GM12892 (cell line): Measurements from ENCODE around the gene ADAM8.
A peak's percentile ranks its signal among the peaks of the same experiment; 100 is the strongest.

Experiments used
- DNase-seq: peaks from one replicate; pipeline ENCODE4 v3.0.0; 2011; ENCODE audit not compliant: insufficient read length
- FAIRE-seq: peaks from 2 replicates; lab custom pipeline; 2011; peaks lifted over from hg19 to GRCh38; lab: Jason Lieb, UNC
- POLR2A ChIP-seq: IDR thresholded peaks from 2 replicates; pipeline ENCODE4 v1.6.1; 2011; ENCODE audit warnings: low read depth, low read length, control low read depth
- POLR2AphosphoS5 ChIP-seq: IDR thresholded peaks from 2 replicates; pipeline ENCODE4 v1.6.1; 2011; ENCODE audit warnings: low read depth, low read length, control low read depth
- TAF1 ChIP-seq: IDR thresholded peaks from 2 replicates; pipeline ENCODE4 v1.6.1; 2011; ENCODE audit warnings: low read depth, mild to moderate bottlenecking, control low read depth, low read length, borderline replicate concordance

The ADAM8 gene

DNA sequence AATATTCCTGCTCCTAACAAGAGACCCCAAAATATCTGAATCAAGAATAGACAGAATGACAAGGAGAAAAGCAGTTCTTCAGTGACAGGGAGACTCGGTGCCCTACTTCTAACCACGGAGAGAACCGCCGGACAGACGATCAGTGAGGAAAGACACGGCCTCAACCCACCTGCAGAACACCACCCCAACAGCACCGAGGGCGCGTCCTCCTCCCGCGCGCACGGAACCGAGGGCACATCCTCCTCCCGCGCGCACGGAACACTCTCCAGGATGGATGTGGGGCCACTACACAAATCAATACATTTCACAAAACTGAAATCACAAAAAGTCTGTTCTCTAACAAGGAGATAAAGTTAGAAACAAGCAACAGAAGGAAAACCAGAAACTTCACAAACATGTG, 9.7 kb upstream of the ADAM8 start:
- TF ChIP-seq POLR2AphosphoS5 (no peak), POLR2A (no peak), TAF1 (no peak)
- no peak for DNase-seq
- no peak for FAIRE-seq

DNA sequence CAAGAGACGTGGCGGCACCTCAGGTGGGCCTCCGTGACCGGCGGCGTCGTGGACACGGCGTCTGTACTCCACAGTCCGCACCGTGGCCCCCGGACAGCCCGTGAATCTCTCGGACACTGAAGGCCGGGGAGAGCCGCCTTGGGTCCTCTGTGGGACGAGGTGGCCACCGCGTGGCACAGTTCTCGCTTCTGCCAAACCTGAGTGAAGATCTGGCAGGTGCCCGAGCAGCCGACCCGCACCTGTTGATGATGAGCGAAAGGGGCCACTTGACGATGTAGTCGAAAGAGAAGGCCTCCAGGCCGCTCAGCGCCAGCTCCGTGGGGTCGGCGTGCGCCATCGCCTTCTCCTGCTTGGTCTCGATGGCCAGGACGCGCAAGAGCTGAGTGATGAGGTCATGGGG, 8.5 kb upstream of the ADAM8 start:
- TF ChIP-seq POLR2AphosphoS5: no peak
- FAIRE-seq (no peak), DNase-seq (no peak)

DNA sequence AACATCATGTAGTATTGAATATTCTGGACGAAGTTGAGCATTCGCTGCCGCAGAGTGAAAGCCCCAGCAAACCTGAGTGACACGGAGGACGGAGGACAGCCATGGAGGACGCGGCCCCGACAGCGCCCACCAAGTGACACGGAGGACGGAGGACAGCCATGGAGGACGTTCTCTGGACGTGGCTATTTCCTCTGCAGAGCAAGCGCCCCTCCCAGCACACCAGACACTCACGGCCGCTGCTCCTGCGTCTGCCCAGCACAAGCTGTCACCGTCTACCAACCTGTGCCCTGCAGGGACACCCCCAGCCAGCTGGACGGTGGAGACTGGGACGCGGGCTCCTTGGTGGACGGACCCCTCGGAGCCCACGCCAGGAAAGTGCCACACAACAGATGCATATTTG, 7.3 kb upstream of the ADAM8 start:
- DNase-seq: no peak
- no peak for FAIRE-seq
- TF ChIP-seq TAF1 (no peak), POLR2A (no peak), POLR2AphosphoS5 (no peak)

DNA sequence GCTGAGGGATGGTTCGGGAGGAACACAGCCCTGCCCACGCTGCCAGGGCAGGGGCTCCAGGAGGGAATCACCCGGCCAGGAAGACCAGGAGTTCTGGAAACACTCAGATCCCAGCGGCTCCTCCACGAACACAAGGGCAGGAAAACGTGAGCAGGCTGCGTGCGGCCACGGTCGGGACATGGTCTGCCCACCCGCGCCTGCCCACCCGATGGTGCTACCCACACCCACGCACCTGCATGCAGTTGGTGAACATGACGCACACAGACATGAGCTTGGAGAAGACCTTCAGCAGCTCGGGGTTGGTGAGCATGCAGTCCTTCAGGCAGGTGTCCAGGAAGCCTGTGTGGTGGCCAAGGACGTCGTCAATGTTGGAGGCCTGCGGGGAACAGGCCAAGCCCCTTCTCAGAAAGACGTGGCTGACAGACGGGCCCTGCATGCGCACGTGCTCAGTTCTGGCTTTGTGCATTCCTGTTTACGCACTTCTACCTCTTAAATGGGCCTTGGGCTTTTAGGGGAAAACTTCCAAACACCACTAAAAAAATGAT, 6.2 kb upstream of the ADAM8 start:
- TF ChIP-seq TAF1 (no peak), POLR2AphosphoS5 (no peak), POLR2A (no peak)
- no peak for DNase-seq
- no peak for FAIRE-seq

DNA sequence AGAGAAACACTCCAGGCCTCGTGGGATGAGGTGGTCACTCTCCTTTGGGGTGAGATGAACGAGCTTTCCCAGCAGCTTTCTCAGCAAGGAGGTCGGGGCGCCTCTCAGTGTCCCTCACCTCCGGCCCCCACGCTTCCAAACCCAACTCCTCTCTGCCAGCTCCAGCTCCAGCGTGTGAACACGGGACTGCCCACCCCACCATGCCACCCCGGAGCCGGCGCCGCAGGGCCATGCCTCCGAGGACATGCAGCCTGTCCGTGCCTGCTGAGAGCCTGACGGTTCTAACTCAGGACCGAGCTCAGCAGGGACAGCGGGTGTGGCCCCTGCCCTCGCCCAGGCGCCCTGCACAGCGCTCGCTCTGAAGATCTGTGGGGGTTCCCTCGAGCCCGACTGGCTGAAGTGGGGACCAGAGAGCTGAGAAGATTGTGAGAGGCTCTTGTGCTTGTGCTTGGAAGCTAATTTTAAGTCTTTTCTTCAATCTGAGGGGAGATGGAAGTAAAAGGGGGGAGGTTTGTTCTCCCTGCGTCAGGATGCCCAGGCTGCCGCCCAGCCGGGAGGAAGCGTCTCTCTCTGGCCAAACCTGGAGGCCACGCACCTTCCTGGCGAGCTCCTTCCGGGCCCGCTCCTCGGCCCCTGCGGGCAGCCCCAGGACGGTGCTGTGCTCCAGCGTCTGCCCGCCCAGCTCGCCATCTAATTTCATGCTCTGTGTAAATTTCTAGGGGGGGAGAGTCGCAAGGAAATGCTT, 5.1 kb upstream of the ADAM8 start:
- no peak for DNase-seq
- FAIRE-seq: no peak

DNA sequence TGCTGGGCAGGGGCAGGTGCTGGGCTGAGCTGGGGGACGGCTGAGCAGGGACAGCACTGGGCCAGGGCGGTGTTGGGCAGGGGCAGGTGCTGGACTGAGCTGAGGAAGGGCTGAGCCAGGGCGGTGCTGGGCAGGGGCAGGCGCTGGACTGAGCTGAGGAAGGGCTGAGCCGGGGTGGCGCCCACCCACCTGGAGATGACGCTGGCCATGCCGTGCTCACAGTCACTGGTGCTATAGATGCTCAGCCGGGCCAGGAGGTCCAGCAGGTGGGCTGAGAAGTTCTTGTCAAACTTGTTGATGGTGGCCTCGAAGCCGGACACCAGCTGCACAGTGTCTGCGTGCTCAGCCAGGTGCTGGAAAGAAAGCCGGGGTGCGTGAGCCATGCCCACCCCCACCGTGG, 4.4 kb upstream of the ADAM8 start:
- FAIRE-seq: no peak
- no peak for DNase-seq
- TF ChIP-seq TAF1 (no peak), POLR2AphosphoS5 (no peak), POLR2A (no peak)

More for the DNA sequence above, 5.1 kb upstream of the ADAM8 start:
- TF ChIP-seq POLR2AphosphoS5: no peak
- TF ChIP-seq POLR2A: no peak
- TF ChIP-seq TAF1: no peak

DNA sequence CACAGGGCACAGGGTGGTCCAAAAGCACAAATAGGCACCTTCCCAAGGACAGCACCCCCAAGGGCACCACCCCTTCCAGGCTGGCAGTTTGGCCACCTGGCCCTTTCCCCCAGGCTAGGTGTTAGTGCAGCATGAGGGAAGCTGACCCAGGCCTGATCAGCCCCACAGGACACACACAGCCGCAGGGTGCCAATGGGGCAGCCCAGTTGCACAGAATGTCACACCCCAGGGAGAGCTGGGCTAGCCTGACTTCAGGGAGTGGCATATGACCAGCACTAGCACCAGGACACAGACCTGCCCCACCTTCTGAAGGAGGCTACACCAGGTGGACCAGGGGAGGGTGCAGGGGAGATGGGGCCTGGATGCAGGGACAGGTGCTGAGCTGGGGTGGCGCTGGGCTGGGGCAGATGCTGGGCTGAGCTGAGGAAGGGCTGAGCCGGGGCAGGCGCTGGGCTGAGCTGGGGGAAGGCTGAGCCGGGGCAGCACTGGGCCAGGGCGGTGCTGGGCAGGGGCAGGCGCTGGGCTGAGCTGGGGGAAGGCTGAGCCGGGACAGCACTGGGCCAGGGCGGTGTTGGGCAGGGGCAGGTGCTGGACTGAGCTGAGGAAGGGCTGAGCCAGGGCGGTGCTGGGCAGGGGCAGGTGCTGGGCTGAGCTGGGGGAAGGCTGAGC, 3.9 kb upstream of the ADAM8 start:
- DNase-seq: no peak
- FAIRE-seq: no peak

DNA sequence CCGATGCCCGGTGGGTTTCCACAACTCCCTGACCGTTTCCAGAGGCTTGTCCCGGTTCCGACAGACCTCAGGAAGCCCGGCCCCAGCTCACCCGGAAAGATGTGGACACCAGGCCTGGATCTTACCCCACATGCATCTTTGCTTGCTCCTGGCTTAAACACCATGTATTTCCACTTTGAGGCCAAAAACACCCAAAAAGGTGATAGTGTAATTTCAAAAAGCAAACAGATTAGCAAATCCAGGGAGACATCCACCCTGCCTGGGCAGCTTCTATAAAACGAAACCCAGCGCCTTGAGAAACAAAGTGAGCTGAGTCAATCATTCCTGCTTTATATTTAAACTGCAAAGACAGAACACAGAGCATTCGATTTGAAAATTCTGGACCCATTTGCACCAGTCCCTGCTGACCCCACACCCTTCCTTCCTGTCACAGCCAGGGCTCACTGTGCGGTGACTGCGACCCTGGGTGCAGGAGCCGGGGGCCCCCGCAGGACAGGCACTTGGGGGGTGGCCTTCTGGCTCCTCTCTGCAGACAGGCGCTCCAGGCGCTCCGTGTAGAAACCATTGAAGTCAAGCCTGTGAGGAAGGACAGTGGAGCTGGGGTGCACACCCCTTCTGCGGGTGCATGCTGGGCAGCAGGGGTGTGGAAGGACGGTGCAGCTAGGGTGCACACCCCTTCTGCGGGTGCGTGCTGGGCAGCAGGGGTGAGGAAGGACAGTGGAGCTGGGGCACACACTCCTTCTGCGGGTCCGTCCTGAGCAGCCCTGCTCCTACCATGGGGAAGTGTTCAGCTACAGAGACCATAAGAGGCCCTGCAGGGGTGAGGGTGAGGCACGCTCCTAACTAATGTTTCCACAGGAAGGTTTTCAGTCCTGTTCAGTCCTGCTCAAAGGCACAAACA, 2.9 kb upstream of the ADAM8 start:
- no peak for DNase-seq
- no peak for FAIRE-seq
- TF ChIP-seq POLR2A (no peak), POLR2AphosphoS5 (no peak), TAF1 (no peak)

More for the DNA sequence above, 3.9 kb upstream of the ADAM8 start:
- TF ChIP-seq TAF1 (no peak), POLR2AphosphoS5 (no peak), POLR2A (no peak)

DNA sequence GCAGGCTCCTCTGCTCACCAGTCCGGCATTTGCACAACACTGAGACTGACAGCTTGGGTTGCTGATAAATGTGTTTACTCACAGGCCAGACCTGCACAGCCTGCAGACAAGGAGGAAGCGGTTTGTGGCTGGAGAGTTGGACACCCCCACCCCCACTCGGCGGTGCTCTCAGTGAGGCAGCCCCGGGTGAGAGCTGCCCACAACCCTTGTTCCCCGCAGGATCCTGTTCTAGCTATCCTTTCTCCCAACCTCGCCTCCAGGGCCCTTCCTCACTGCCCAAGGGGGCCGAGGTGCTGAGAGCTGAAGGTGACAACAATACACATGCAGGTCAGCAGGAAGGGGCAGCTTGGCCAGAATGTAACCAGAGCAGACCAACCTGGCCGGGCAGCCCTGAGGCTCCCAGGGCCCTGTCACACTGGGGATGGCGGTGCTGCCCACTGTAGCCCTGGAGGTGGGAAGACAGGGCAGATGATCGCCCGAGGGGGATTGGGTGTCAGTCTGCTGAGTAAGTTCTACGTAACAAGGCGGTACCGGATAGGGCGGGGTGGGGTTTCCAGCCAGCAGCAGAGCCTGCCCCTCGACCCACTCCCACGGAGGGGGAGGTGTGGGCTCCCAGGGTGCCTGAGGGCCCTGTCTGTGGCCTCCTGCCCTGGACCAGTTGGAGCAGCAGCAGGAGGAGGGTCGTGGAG, 2.1 kb upstream of the ADAM8 start:
- TF ChIP-seq POLR2A (no peak), TAF1 (no peak), POLR2AphosphoS5 (no peak)
- FAIRE-seq (peak; percentile 90), DNase-seq (peak; percentile 73)

DNA sequence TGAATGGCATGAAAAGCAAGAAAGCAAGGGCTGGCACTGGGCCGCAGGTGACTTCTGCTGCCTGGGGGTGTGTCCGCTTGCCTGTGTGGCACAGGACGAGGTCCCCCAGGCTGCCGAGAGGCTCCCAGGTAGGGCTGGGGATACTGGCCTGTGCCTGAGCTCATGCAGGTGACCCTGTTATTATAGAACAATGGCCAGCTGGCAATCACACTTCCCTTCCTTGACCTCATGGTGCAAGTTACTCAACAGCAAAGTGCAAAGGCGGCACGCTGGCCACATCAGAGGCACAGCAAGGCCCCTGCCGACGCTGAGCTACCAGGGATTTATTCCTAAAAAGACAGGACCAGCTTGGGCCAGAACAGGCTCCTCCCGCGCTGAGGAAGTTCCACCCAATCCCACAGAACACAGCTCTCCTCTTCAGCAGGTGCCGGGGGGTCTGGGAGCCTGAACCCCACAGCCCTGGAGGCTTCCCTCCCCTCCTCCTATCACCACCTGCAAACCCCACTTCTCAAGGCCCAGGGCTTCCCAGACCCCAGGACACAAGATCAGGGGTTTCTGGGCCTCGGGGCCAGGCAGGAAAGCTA, 1.4 kb upstream of the ADAM8 start:
- no peak for TF ChIP-seq POLR2AphosphoS5
- TF ChIP-seq TAF1: no peak
- 0 out of 2 replicates have a peak, but pooled peaks have one; percentile 17 for TF ChIP-seq POLR2A
- no peak for DNase-seq
- FAIRE-seq: no peak
